Globus pallidus (tissue), 1 donor: ENCODE data around the gene GRB2.
"Not testable (repeated sequence)": the region's sequence is repeated elsewhere in the genome, so short reads cannot be mapped to it uniquely, and the experiment has no call there.

Experiments used
- DNase-seq: peaks from one replicate; pipeline ENCODE4 v3.0.0-alpha.2; 2015; ENCODE audit warnings: low spot score

The GRB2 gene

GRCh38 chr17:75280189-75280588 lies 125.3 kb downstream of the GRB2 start:
- DNase-seq, result not testable (repeated sequence)

GRCh38 chr17:75277664-75278071 lies 127.8 kb downstream of the GRB2 start:
- DNase-seq, result no peak

- no peak for DNase-seq
Measured at GRCh38 chr17:75273977-75274708, 131.3 kb downstream of the GRB2 start.

GRCh38 chr17:75272848-75273184 lies 132.7 kb downstream of the GRB2 start:
- no peak for DNase-seq

GRCh38 chr17:75271955-75272847 lies 133.3 kb downstream of the GRB2 start:
- no peak for DNase-seq

GRCh38 chr17:75271233-75271954 lies 134.1 kb downstream of the GRB2 start:
- DNase-seq, result peak; percentile 70

GRCh38 chr17:75270966-75271232 lies 134.6 kb downstream of the GRB2 start, which contains the start of gene MIF4GD:
TSS of gene MIF4GD (minus strand) at chr17:75271231. CDS start at chr17:75270195, 1,036 bp downstream.
- DNase-seq, result no peak

- DNase-seq, result peak; percentile 54
Measured at GRCh38 chr17:75270218-75270965, 135.1 kb downstream of the GRB2 start.

- DNase-seq, result no peak
Measured at GRCh38 chr17:75269844-75270217, 135.6 kb downstream of the GRB2 start.
